Measurements from ENCODE around the gene KCNQ2. TPM values are rescaled to one million over a fixed set of nuclear protein-coding genes. Genes with fewer than 3 reads are reported as not detected.

The KCNQ2 gene
- under 0.01 TPM in 1 of 2 replicates, not detected in the other for total RNA-seq

GRCh38 chr20:63471981-63472831, at the start of gene KCNQ2:
KCNQ2 (minus strand) TSS chr20:63472655; CDS start chr20:63472463, 192 bp downstream.

GRCh38 chr20:63520504-63520933, 48.1 kb upstream of the KCNQ2 start, which contains the start of gene PPDPF:
PPDPF (plus strand) TSS chr20:63520765; CDS start chr20:63521309, 544 bp downstream.

GRCh38 chr20:63498960-63499337, 26.5 kb upstream of the KCNQ2 start, which contains the start of gene EEF1A2:
EEF1A2 (minus strand) TSS chr20:63499083; CDS start chr20:63497763, 1,320 bp downstream.

GRCh38 chr20:63360850-63361518, 111.5 kb downstream of the KCNQ2 start, which contains the start of gene CHRNA4:
CHRNA4 (minus strand) TSS chr20:63361349; CDS start chr20:63361165, 184 bp downstream.

Other genes starting within 250 kb of the KCNQ2 start
- gene BIRC7, start 236.8 kb downstream of the KCNQ2 start, total RNA-seq = 0.17 TPM in 1 of 2 replicates, not detected in the other
- gene NKAIN4, start 218.2 kb downstream of the KCNQ2 start, total RNA-seq = not detected in 2 replicates
- 86.0 and 103 TPM in 2 replicates for gene ARFGAP1, start 199.8 kb downstream of the KCNQ2 start, total RNA-seq
- under 0.01 TPM in 2 replicates for gene COL20A1, start 179.5 kb downstream of the KCNQ2 start, total RNA-seq
- gene CHRNA4, start 111.3 kb downstream of the KCNQ2 start, total RNA-seq = not detected in 2 replicates
- 0.87 and 8.6 TPM in 2 replicates for gene EEF1A2, start 26.4 kb upstream of the KCNQ2 start, total RNA-seq
- 56.0 and 105 TPM in 2 replicates for gene PPDPF, start 48.1 kb upstream of the KCNQ2 start, total RNA-seq
- gene PTK6, start 64.7 kb upstream of the KCNQ2 start, total RNA-seq = 0.17 TPM in 1 of 2 replicates, not detected in the other
- not detected in 2 replicates for gene SRMS, start 75.1 kb upstream of the KCNQ2 start, total RNA-seq
- 1.8 and 2.3 TPM in 2 replicates for gene FNDC11, start 81.5 kb upstream of the KCNQ2 start, total RNA-seq
- gene HELZ2, start 101.6 kb upstream of the KCNQ2 start, total RNA-seq = 49.3 and 67.3 TPM in 2 replicates
- 10.6 and 14.4 TPM in 2 replicates for gene GMEB2, start 154.4 kb upstream of the KCNQ2 start, total RNA-seq
- 27.2 and 36.7 TPM in 2 replicates for gene STMN3, start 180.8 kb upstream of the KCNQ2 start, total RNA-seq
- 12.2 and 14.7 TPM in 2 replicates for gene RTEL1, start 185.7 kb upstream of the KCNQ2 start, total RNA-seq
- 24.3 and 66.5 TPM in 2 replicates for gene TNFRSF6B, start 224.0 kb upstream of the KCNQ2 start, total RNA-seq
- 39.0 and 42.9 TPM in 2 replicates for gene ARFRP1, start 235.3 kb upstream of the KCNQ2 start, total RNA-seq
- 19.9 and 24.1 TPM in 2 replicates for gene ZGPAT, start 235.4 kb upstream of the KCNQ2 start, total RNA-seq